K562 (cell line): Measurements from ENCODE around the gene IMMP2L.

ENCODE experiments used
- ATF7 ChIP-seq: fragments of 450-650 bp; IDR thresholded peaks from 2 replicates; pipeline ENCODE4 v1.7.1; 2014; ENCODE audit warnings: mild to moderate bottlenecking, moderate library complexity
- CTCF ChIP-seq, 3 experiments: IDR thresholded peaks in 2 of 3; conservative IDR thresholded peaks in 1 of 3; 2 replicates each; pipeline ENCODE4 v1.5.1; 2011 to 2012; ENCODE audit warnings: low read length in 3 of 3, mild to moderate bottlenecking in 3 of 3, control low read depth in 2 of 3, improper control_type of control experiment in 1 of 3, inconsistent platforms in 1 of 3, low read depth in 1 of 3, mixed read lengths in 1 of 3, moderate library complexity in 1 of 3; ENCODE audit not compliant: insufficient read depth in 2 of 3
- ELK1 ChIP-seq: sonication (generic); formaldehyde crosslinking; IDR thresholded peaks from 2 replicates; pipeline ENCODE4 v1.8.1; 2022; ENCODE audit warnings: missing genetic modification reagents
- GABPA ChIP-seq: fragments of 200-800 bp; sonication (Bioruptor generic); conservative IDR thresholded peaks from 2 replicates; pipeline ENCODE4 v1.6.1; 2016; ENCODE audit warnings: low read depth, missing genetic modification characterization, missing compliant biosample characterization
- GTF2F1 ChIP-seq: IDR thresholded peaks from 2 replicates; pipeline ENCODE4 v1.6.1; 2011; ENCODE audit warnings: low read depth, low read length, improper control_type of control experiment
- HDAC8 ChIP-seq: fragments of 450-650 bp; IDR thresholded peaks from 2 replicates; pipeline ENCODE4 v1.6.1; 2016; ENCODE audit warnings: mild to moderate bottlenecking, missing genetic modification characterization, moderate library complexity, missing compliant biosample characterization
- HMGXB4 ChIP-seq: sonication (generic); formaldehyde crosslinking; IDR thresholded peaks from 2 replicates; pipeline ENCODE4 v1.8.1; 2023; ENCODE audit warnings: mild to moderate bottlenecking, missing genetic modification reagents
- NFATC3 ChIP-seq: fragments of 450-650 bp; IDR thresholded peaks from 2 replicates; pipeline ENCODE4 v1.6.1; 2017; ENCODE audit warnings: mild to moderate bottlenecking
- NR3C1 ChIP-seq: sonication (generic); formaldehyde crosslinking; IDR thresholded peaks from 2 replicates; pipeline ENCODE4 v1.8.1; 2022; ENCODE audit warnings: missing genetic modification reagents
- POLR2A ChIP-seq: fragments of 450-650 bp; conservative IDR thresholded peaks from 2 replicates; pipeline ENCODE4 v1.6.1; 2016
- SETDB1 ChIP-seq: IDR thresholded peaks from one replicate; pipeline ENCODE4 v1.6.1; 2012; ENCODE audit warnings: low read length, control low read depth, inconsistent platforms
- YY1 ChIP-seq, 3 experiments: IDR thresholded peaks; 2 replicates each; pipeline ENCODE4 v1.6.1; 2011; ENCODE audit warnings: low read length in 2 of 3, mild to moderate bottlenecking in 2 of 3, moderate library complexity in 2 of 3, borderline replicate concordance in 1 of 3, control low read depth in 1 of 3, low read depth in 1 of 3; ENCODE audit not compliant: insufficient read depth in 3 of 3, insufficient replicate concordance in 2 of 3, control insufficient read depth in 1 of 3, insufficient read length in 1 of 3; ENCODE audit errors: extremely low read depth in 1 of 3
- ZC3H11A ChIP-seq: IDR thresholded peaks from 2 replicates; pipeline ENCODE4 v1.6.1; 2012; ENCODE audit warnings: low read depth, low read length, improper control_type of control experiment
- ZNF384 ChIP-seq: IDR thresholded peaks from 2 replicates; pipeline ENCODE4 v1.6.1; 2012; ENCODE audit warnings: low read depth, low read length, improper control_type of control experiment

GRCh38 chr7:110889335-110889734 is 673.0 kb downstream of the IMMP2L start:
- no peak for TF ChIP-seq SETDB1
- no peak for TF ChIP-seq YY1 (IDR thresholded peaks at IDR 0.05; ENCODE audit: borderline replicate concordance in 1 of 3, control insufficient read depth in 1 of 3, extremely low read depth in 1 of 3, insufficient read depth in 3 of 3, insufficient read length in 1 of 3, insufficient replicate concordance in 2 of 3, low read depth in 1 of 3, low read length in 2 of 3)
- TF ChIP-seq POLR2A = no peak
- no peak for TF ChIP-seq ZNF384
- TF ChIP-seq ATF7 = no peak
- TF ChIP-seq ZC3H11A = no peak
- TF ChIP-seq NR3C1 = no peak
- no peak for TF ChIP-seq GABPA
- no peak for TF ChIP-seq HMGXB4 (CRISPR knock-in tag)
- TF ChIP-seq NFATC3 = no peak
- TF ChIP-seq ELK1 = no peak
- TF ChIP-seq HDAC8 (tag) = no peak
- TF ChIP-seq GTF2F1 = no peak
- no peak for TF ChIP-seq CTCF (IDR thresholded peaks at IDR 0.05 in 2 of 3, conservative IDR thresholded peaks at IDR 0.05 in 1 of 3; ENCODE audit: insufficient read depth in 2 of 3, low read depth in 1 of 3, low read length in 3 of 3)
